ENCODE data around the gene APOBEC3A. TPM values are rescaled to one million over a fixed set of nuclear protein-coding genes. Genes with fewer than 3 reads are reported as not detected.

APOBEC3A gene
- total and polyA plus RNA-seq, 10 of the 15 experiments (the other 5 are each of a cell fraction or from before 2014, with no cell fraction given), result 0.20 TPM; not detected in 9

DNA sequence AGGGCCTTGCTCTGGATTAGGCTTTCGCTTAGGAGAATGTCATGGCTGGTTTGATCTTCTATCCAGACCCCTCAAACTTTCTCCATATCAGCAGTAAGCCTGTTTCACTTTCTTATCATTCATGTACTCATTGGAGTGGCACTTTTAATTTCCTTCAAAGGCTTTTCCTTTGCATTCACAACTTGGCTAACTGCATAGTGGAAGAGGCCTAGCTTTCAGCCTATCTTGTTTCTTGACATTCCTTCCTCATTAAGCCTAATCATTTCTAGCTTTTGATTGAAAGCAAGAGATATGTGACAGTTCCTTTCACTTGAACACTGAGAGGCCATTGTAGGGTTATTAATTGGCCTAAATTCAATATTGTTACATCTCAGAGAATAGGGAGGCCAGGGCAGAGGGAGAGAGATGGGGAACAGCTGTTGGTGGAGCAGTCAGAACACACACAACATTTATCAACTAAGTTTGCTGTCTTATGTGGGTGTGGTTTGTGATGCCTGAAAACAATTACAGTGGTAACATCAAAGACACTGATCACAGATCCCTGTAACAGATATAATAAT, 37.7 kb upstream of the APOBEC3A start (continued):
- TF ChIP-seq, protein P1, sequence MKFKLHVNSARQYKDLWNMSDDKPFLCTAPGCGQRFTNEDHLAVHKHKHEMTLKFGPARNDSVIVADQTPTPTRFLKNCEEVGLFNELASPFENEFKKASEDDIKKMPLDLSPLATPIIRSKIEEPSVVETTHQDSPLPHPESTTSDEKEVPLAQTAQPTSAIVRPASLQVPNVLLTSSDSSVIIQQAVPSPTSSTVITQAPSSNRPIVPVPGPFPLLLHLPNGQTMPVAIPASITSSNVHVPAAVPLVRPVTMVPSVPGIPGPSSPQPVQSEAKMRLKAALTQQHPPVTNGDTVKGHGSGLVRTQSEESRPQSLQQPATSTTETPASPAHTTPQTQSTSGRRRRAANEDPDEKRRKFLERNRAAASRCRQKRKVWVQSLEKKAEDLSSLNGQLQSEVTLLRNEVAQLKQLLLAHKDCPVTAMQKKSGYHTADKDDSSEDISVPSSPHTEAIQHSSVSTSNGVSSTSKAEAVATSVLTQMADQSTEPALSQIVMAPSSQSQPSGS (IDR thresholded peaks at IDR 0.05; ENCODE audit: low read length), result no peak

DNA sequence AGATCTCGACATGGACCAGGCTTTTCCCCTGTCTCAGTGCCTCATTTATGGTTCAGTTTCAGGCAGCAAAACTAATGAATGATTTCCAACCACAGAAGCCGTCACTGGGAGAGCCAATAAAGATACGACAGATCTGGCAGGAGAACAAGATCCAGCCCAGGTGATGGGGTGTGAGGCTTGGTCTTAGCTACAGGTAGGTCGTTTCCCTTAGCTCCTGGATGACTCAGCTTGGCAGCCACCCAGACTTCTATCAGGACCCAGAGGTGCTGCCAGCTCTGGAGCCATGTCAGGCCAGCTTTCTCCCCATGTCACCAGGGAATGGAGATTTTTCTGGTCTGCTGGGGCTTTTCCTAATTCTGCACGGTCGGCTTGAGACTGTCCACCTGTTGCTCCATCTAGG, 36.3 kb upstream of the APOBEC3A start:
- no peak for ATAC-seq
- no peaks in the 10 kb centered on the region for H3K79me2 ChIP-seq (ENCODE audit: control insufficient read depth, insufficient read depth, low read length)

More for the DNA sequence above, 36.3 kb upstream of the APOBEC3A start:
- ChIA-PET CTCF (interaction anchor here (0.6 to 2.0 kb wide), 2 partner anchors 8 to 51 kb away, joined by 4 to 8 read pairs; no protein-coding TSS in a partner anchor), POLR2A (no interaction called here), SMC1A (ENCODE audit: uncharacterized antibody, unreplicated experiment) (interaction anchor here (1.0 to 1.6 kb wide), 3 partner anchors 10 to 51 kb away, joined by 3 to 4 read pairs (median 3); no protein-coding TSS in a partner anchor), RAD21 (ENCODE audit: unreplicated experiment) (interaction anchor here (1.0 kb wide), 1 partner anchor 31 kb away, joined by 3 read pairs; no protein-coding TSS in a partner anchor)
- H3K4me2 ChIP-seq (ENCODE audit: control insufficient read depth, insufficient read depth), result no peak overlapping the region
- peaks cover 1 to 7% of the 10 kb centered on the region in 2 experiments; a peak in 2 of 4 replicates for H3K27me3 ChIP-seq (replicated peaks in 1 of 2; ENCODE audit: control insufficient read depth in 2 of 2, insufficient read depth in 2 of 2, low read length in 1 of 2)
- no peaks in the 10 kb centered on the region for H3K9me3 ChIP-seq (replicated peaks; ENCODE audit: control insufficient read depth, insufficient read depth, low read length)
- intact Hi-C loops (cut with micrococcal nuclease; ENCODE audit: unreplicated experiment) (no loop called here), in situ Hi-C loops (cut with MboI) (no loop called here)
- TF ChIP-seq, protein P2, sequence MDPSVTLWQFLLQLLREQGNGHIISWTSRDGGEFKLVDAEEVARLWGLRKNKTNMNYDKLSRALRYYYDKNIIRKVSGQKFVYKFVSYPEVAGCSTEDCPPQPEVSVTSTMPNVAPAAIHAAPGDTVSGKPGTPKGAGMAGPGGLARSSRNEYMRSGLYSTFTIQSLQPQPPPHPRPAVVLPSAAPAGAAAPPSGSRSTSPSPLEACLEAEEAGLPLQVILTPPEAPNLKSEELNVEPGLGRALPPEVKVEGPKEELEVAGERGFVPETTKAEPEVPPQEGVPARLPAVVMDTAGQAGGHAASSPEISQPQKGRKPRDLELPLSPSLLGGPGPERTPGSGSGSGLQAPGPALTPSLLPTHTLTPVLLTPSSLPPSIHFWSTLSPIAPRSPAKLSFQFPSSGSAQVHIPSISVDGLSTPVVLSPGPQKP (IDR thresholded peaks at IDR 0.05; ENCODE audit: low read depth, low read length), result no peak
- TF ChIP-seq TBL1XR1 (IDR thresholded peaks at IDR 0.05; ENCODE audit: low read depth, low read length), result no peak
- TF ChIP-seq SUZ12 (IDR thresholded peaks at IDR 0.05; ENCODE audit: unreplicated experiment), result no peak
- no peak for TF ChIP-seq PML (IDR thresholded peaks at IDR 0.05; ENCODE audit: low read length)
- no peak for TF ChIP-seq SIN3A (IDR thresholded peaks at IDR 0.05; ENCODE audit: low read depth, low read length)
- no peak for TF ChIP-seq RUNX3 (IDR thresholded peaks at IDR 0.05; ENCODE audit: low read length)
- TF ChIP-seq TCF3 (IDR thresholded peaks at IDR 0.05; ENCODE audit: borderline replicate concordance, insufficient read depth, low read depth, low read length), result no peak
- no peak for TF ChIP-seq MYC (IDR thresholded peaks at IDR 0.05; ENCODE audit: insufficient read depth, insufficient read length, insufficient replicate concordance, low read length, severe bottlenecking)
- TF ChIP-seq BHLHE40 (IDR thresholded peaks at IDR 0.05; ENCODE audit: borderline replicate concordance in 1 of 2, low read depth in 2 of 2, low read length in 1 of 2), result no peak
- TF ChIP-seq, protein P3, sequence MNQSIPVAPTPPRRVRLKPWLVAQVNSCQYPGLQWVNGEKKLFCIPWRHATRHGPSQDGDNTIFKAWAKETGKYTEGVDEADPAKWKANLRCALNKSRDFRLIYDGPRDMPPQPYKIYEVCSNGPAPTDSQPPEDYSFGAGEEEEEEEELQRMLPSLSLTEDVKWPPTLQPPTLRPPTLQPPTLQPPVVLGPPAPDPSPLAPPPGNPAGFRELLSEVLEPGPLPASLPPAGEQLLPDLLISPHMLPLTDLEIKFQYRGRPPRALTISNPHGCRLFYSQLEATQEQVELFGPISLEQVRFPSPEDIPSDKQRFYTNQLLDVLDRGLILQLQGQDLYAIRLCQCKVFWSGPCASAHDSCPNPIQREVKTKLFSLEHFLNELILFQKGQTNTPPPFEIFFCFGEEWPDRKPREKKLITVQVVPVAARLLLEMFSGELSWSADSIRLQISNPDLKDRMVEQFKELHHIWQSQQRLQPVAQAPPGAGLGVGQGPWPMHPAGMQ (IDR thresholded peaks at IDR 0.05; ENCODE audit: borderline replicate concordance), result no peak
- TF ChIP-seq NR2C1 (IDR thresholded peaks at IDR 0.05), result no peak
- no peak for TF ChIP-seq HDGF (IDR thresholded peaks at IDR 0.05)
- TF ChIP-seq, protein P4, sequence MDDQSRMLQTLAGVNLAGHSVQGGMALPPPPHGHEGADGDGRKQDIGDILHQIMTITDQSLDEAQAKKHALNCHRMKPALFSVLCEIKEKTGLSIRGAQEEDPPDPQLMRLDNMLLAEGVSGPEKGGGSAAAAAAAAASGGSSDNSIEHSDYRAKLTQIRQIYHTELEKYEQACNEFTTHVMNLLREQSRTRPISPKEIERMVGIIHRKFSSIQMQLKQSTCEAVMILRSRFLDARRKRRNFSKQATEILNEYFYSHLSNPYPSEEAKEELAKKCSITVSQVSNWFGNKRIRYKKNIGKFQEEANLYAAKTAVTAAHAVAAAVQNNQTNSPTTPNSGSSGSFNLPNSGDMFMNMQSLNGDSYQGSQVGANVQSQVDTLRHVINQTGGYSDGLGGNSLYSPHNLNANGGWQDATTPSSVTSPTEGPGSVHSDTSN (IDR thresholded peaks at IDR 0.05; ENCODE audit: insufficient replicate concordance, low read depth, low read length), result no peak
- TF ChIP-seq CHD2 (IDR thresholded peaks at IDR 0.05; ENCODE audit: borderline replicate concordance, low read depth, low read length), result no peak
- TF ChIP-seq ZNF217 (IDR thresholded peaks at IDR 0.05), result no peak
- no TSS peak for BruUV-seq (replicated peaks)
- H3K27ac ChIP-seq (ENCODE audit: control insufficient read depth, insufficient read depth), result no peak overlapping the region
- H4K20me1 ChIP-seq (ENCODE audit: control insufficient read depth, insufficient read depth), result no peaks in the 10 kb centered on the region
- FAIRE-seq (no peak), DNase-seq (ENCODE audit: low read depth, low spot score) (no peak)
- H3K4me1 ChIP-seq (ENCODE audit: control insufficient read depth, insufficient read depth, low read length), result no peaks in the 10 kb centered on the region
- WGBS (ENCODE audit: insufficient coverage, insufficient replicate concordance, low lambda C conversion rate, missing lambda C conversion rate), result 26% methylated on average over 6 of the region's 6 CpGs
- no peak overlapping the region for H3K4me3 ChIP-seq
- H2AFZ ChIP-seq (ENCODE audit: control insufficient read depth, low read depth, low read length), result no peak overlapping the region
- no peaks in the 10 kb centered on the region for H3K36me3 ChIP-seq (ENCODE audit: control insufficient read depth in 2 of 2, insufficient read depth in 2 of 2, low read length in 1 of 2)
- H3K9ac ChIP-seq (ENCODE audit: control insufficient read depth, insufficient read depth, low read length), result no peak overlapping the region
